Duodenal mucosa (tissue), 2 donors: Measurements from ENCODE around the gene RFFL.

Source experiments
- H3K27ac ChIP-seq: one replicate; pipeline ENCODE4 v1.7.0; 2013; ENCODE audit warnings: low read depth, low read length
- H3K27me3 ChIP-seq, 2 donors: one replicate each; pipeline ENCODE4 v1.7.0; 2013; ENCODE audit warnings: low read length in 2 of 2, control low read depth in 1 of 2; ENCODE audit not compliant: insufficient read depth in 2 of 2, control insufficient read depth in 1 of 2
- H3K36me3 ChIP-seq, 2 donors: one replicate each; pipeline ENCODE4 v1.7.0; 2013; ENCODE audit warnings: low read length in 2 of 2, control low read depth in 1 of 2; ENCODE audit not compliant: insufficient read depth in 2 of 2, control insufficient read depth in 1 of 2
- H3K4me1 ChIP-seq, 2 donors: one replicate each; pipeline ENCODE4 v1.7.0; 2013; ENCODE audit warnings: low read length in 2 of 2, control low read depth in 1 of 2; ENCODE audit not compliant: insufficient read depth in 2 of 2, control insufficient read depth in 1 of 2
- H3K4me3 ChIP-seq, 2 donors: one replicate each; pipeline ENCODE4 v1.7.0; 2013; ENCODE audit warnings: low read length in 2 of 2, low read depth in 1 of 2
- H3K9ac ChIP-seq, 2 donors: one replicate each; pipeline ENCODE4 v1.7.0; 2013; ENCODE audit warnings: low read length in 2 of 2, low read depth in 1 of 2
- H3K9me3 ChIP-seq, 2 donors: one replicate each; pipeline ENCODE4 v1.7.0; 2013; ENCODE audit warnings: low read length in 2 of 2, control low read depth in 1 of 2; ENCODE audit not compliant: control insufficient read depth in 1 of 2

RFFL gene

GRCh38 chr17:34998205-34998604 is 65.3 kb downstream of the RFFL start:
- Histone ChIP-seq H3K27ac (no peak overlapping the region), H3K27me3 (no peaks in the 10 kb centered on the region), H3K4me1 (peaks cover 10 to 18% of the 10 kb centered on the region in 2 donors), H3K9ac (peak overlapping the region; percentile 13 to 19), H3K9me3 (no peaks in the 10 kb centered on the region), H3K36me3 (peaks cover 21 to 80% of the 10 kb centered on the region in 2 donors), H3K4me3 (no peak overlapping the region)

DNA sequence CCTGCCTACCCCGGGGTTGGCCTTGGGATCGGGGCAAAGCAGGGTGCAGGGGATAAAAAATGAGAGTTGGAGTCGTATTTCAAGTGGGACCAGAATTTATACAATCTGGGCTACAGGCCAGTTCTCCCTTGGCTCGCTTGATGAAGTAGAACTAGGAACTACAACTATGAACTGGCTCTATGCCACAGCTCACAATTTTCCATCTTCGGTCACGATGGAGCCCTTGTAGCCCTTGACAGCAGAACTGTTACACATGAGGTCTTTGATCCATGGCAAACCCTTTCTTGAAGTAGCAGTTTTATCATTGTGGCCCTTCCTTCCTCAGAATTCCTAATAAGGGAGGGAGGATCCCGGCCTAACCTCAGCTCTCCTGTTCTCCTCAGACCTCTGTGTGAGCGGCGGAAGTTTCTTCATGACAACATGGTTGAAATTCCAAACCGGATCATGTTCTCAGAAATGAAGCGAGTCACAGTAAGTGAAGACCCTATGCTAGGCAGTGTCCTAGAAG is 66.1 kb downstream of the RFFL start:
- peaks cover 10 to 18% of the 10 kb centered on the region in 2 donors for H3K4me1 ChIP-seq
- peaks cover 21 to 81% of the 10 kb centered on the region in 2 donors for H3K36me3 ChIP-seq
- peak overlapping the region; percentile 13 to 19 for H3K9ac ChIP-seq
- H3K9me3 ChIP-seq = no peaks in the 10 kb centered on the region
- no peak overlapping the region for H3K27ac ChIP-seq
- H3K27me3 ChIP-seq = no peaks in the 10 kb centered on the region
- H3K4me3 ChIP-seq = no peak overlapping the region

DNA sequence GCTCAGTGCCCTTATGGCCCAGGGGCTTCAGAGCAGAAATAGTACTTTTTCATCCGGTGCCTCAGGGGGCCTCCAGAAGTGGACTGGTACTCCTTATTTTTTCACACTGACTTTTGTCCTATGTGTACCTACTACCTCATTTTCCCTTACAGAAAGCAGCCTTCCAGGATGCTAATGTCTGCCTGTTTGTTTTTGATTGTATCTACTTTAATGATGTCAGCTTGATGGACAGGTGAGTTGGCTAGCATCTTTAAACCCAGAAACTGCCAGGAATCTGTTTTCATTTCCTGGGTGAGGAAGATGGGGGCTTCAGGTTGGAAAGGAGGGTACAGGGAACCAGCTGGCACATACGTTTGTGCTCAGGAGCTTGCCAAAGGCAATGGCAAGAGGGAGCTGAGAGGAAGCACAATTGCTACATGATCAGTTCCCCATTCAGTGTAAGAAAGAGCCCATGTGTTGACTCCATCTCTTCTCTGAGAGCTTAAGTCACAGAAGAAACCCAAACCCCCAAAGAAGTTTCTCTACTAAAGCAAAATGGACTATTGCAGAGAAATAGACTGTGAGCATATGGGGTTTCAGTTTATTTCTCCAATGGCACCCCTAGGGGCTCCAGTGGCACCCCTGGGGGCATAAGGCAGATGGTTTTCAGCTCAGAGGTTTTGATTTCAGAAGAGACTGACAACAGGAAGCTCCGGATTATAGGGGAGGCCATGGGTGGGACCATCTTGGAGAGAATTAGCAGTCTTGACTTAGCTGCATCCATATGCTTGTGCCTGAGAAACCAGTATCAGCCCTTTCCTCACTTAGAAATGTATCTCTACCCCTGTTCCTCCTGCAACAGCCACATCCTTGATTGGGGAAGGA is 66.9 kb downstream of the RFFL start:
- Histone ChIP-seq H3K27ac (no peak overlapping the region), H3K27me3 (no peaks in the 10 kb centered on the region), H3K36me3 (peaks cover 20 to 81% of the 10 kb centered on the region in 2 donors), H3K4me3 (no peak overlapping the region), H3K9ac (no peak overlapping the region), H3K4me1 (peaks cover 9 to 20% of the 10 kb centered on the region in 2 donors), H3K9me3 (no peaks in the 10 kb centered on the region)

GRCh38 chr17:34993031-34993430 is 70.5 kb downstream of the RFFL start:
- H3K4me3 ChIP-seq = no peak overlapping the region
- no peak overlapping the region for H3K9ac ChIP-seq
- no peaks in the 10 kb centered on the region for H3K9me3 ChIP-seq
- peaks cover 21 to 68% of the 10 kb centered on the region in 2 donors for H3K36me3 ChIP-seq
- no peak overlapping the region for H3K27ac ChIP-seq
- peaks cover 10 to 21% of the 10 kb centered on the region in 2 donors for H3K4me1 ChIP-seq
- no peaks in the 10 kb centered on the region for H3K27me3 ChIP-seq

GRCh38 chr17:34991606-34992005 is 71.9 kb downstream of the RFFL start:
- Histone ChIP-seq H3K4me1 (peaks cover 4 to 11% of the 10 kb centered on the region in 2 donors), H3K27ac (no peak overlapping the region), H3K9me3 (no peaks in the 10 kb centered on the region), H3K27me3 (no peaks in the 10 kb centered on the region), H3K9ac (no peak overlapping the region), H3K36me3 (peaks cover 21 to 69% of the 10 kb centered on the region in 2 donors), H3K4me3 (no peak overlapping the region)

DNA sequence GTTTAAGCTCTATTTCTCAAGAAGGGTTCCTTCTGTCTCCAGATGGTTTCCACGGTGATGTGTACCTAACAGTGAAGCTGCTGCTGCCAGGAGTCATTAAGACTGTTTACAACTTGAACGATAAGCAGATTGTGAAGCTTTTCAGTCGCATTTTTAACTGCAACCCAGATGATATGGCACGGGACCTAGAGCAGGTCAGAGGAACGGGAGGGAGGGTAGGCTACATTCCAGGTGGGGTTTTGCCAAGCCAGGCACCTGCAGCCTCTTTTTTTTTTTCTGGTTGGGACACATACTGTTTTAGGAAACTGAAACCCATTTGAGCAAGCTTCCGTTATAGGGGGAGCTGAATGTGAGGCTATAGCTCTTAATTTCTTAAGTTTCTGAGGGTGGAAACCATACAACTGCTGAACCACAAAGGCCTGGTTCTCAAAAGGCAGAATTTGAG is 72.6 kb downstream of the RFFL start:
- H3K9ac ChIP-seq = no peak overlapping the region
- peaks cover 4 to 11% of the 10 kb centered on the region in 2 donors for H3K4me1 ChIP-seq
- H3K27ac ChIP-seq = no peak overlapping the region
- no peaks in the 10 kb centered on the region for H3K9me3 ChIP-seq
- peaks cover 21 to 69% of the 10 kb centered on the region in 2 donors for H3K36me3 ChIP-seq
- H3K4me3 ChIP-seq = peak overlapping the region in 1 of 2 donors; percentile 2
- H3K27me3 ChIP-seq = no peaks in the 10 kb centered on the region

DNA sequence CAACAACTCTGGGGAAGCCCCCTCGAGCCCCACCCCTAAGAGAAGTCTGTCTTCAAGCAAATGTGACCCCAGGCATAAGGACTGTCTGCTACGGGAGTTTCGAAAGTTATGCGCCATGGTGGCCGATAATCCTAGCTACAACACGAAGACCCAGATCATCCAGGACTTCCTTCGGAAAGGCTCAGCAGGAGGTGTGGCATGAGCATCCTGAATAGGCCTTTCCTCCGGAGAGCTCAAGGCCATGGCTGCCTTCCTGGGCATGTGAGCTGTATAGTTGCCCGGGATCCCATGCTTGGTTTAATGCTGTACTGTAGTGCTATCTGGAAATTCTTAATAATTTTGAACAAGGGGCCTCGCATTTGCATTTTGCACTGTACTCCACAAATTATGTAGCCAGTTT is 74.0 kb downstream of the RFFL start:
- Histone ChIP-seq H3K27ac (no peak overlapping the region), H3K9me3 (no peaks in the 10 kb centered on the region), H3K4me1 (peaks cover 4 to 11% of the 10 kb centered on the region in 2 donors), H3K4me3 (no peak overlapping the region), H3K27me3 (no peaks in the 10 kb centered on the region), H3K36me3 (peaks cover 13 to 59% of the 10 kb centered on the region in 2 donors), H3K9ac (no peak overlapping the region)

DNA sequence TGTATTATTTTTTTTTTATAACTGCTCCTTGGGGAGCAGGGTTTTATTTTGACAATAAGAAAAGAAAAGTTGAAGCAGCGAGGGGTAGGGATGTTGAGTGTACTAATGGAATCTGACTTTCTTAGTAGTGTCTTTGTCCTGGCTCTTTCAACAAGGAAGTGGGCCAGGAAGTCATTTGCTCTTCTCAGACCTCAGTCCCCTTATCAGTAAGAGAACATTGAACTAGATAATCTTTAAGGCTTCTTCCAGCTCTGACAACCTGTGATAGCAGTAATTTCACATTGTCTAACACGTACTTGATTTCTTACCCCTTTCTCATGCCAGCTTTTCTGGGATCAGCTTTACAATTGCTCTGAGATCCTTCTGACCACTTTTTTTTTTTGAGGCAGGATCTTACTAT is 74.9 kb downstream of the RFFL start:
- Histone ChIP-seq H3K27ac (no peak overlapping the region), H3K36me3 (peaks cover 5 to 56% of the 10 kb centered on the region in 2 donors), H3K4me1 (peaks cover 4 to 11% of the 10 kb centered on the region in 2 donors), H3K9ac (no peak overlapping the region), H3K4me3 (no peak overlapping the region), H3K9me3 (no peaks in the 10 kb centered on the region), H3K27me3 (no peaks in the 10 kb centered on the region)

GRCh38 chr17:34987232-34987631 is 76.3 kb downstream of the RFFL start:
- Histone ChIP-seq H3K9me3 (no peaks in the 10 kb centered on the region), H3K27me3 (no peaks in the 10 kb centered on the region), H3K4me3 (no peak overlapping the region), H3K9ac (no peak overlapping the region), H3K36me3 (peaks cover 4 to 45% of the 10 kb centered on the region in 2 donors), H3K4me1 (peaks cover 4 to 11% of the 10 kb centered on the region in 2 donors), H3K27ac (no peak overlapping the region)

GRCh38 chr17:34981538-34982241 is 81.8 kb downstream of the RFFL start:
- H3K27ac ChIP-seq = peak overlapping the region; percentile 94
- peaks cover 11 to 17% of the 10 kb centered on the region in 2 donors for H3K4me1 ChIP-seq
- H3K27me3 ChIP-seq = no peaks in the 10 kb centered on the region
- no peaks in the 10 kb centered on the region for H3K9me3 ChIP-seq
- peak overlapping the region; percentile 74 to 85 for H3K4me3 ChIP-seq
- H3K36me3 ChIP-seq = peaks cover 0 to 18% of the 10 kb centered on the region in 2 donors
- H3K9ac ChIP-seq = peak overlapping the region; percentile 83 to 86
